Karpas-422 (cell line): ENCODE results near the gene MBD5. TPM values are rescaled to one million over a fixed set of nuclear protein-coding genes. Genes with fewer than 3 reads are reported as not detected.

Source experiments
- DNase-seq: peaks from one replicate; pipeline ENCODE4 v3.0.0-alpha.2; 2015
- H2AFZ ChIP-seq: fragments of 200-600 bp; sonication (generic); 2 replicates; pipeline ENCODE4 v1.6.1; 2014; ENCODE audit warnings: antibody characterized with exemption, low read length, mixed read lengths
- H3K27ac ChIP-seq: fragments of 200-600 bp; sonication (generic); 2 replicates; pipeline ENCODE4 v1.5.1; 2014; ENCODE audit warnings: mild to moderate bottlenecking, low read length, moderate library complexity
- H3K27me3 ChIP-seq: fragments of 200-600 bp; sonication (generic); 2 replicates; pipeline ENCODE4 v1.6.1; 2014; ENCODE audit warnings: low read length, mixed read lengths
- H3K36me3 ChIP-seq: fragments of 200-600 bp; sonication (generic); 2 replicates; pipeline ENCODE4 v1.6.1; 2014; ENCODE audit warnings: low read length, mixed read lengths; ENCODE audit not compliant: insufficient read depth
- H3K4me1 ChIP-seq: fragments of 200-600 bp; sonication (generic); 2 replicates; pipeline ENCODE4 v1.6.1; 2014; ENCODE audit warnings: mild to moderate bottlenecking, low read length, mixed read lengths
- H3K4me2 ChIP-seq: fragments of 200-600 bp; sonication (generic); 2 replicates; pipeline ENCODE4 v1.6.1; 2014; ENCODE audit warnings: low read length, low read depth, mild to moderate bottlenecking; ENCODE audit not compliant: poor library complexity, severe bottlenecking
- H3K4me3 ChIP-seq: fragments of 200-600 bp; sonication (generic); 2 replicates; pipeline ENCODE4 v1.5.1; 2014; ENCODE audit warnings: mild to moderate bottlenecking, antibody characterized with exemption, low read length, mixed read lengths
- H3K79me2 ChIP-seq: fragments of 200-600 bp; sonication (generic); 2 replicates; pipeline ENCODE4 v1.6.1; 2014; ENCODE audit warnings: mild to moderate bottlenecking, low read length, mixed read lengths
- H3K9ac ChIP-seq: fragments of 200-600 bp; sonication (generic); 2 replicates; pipeline ENCODE4 v1.6.0; 2014; ENCODE audit warnings: low read length
- H3K9me2 ChIP-seq: fragments of 200-600 bp; sonication (generic), shearing (Covaris generic); replicated peaks from 2 replicates; pipeline ENCODE4 v1.6.0; 2014; ENCODE audit warnings: mild to moderate bottlenecking, low read length, moderate library complexity; ENCODE audit not compliant: insufficient read depth
- H3K9me3 ChIP-seq: fragments of 300-700, 200-600 bp; sonication (generic); 2 replicates; pipeline ENCODE4 v1.6.1; 2014; ENCODE audit warnings: low read length, mixed read lengths
- H4K20me1 ChIP-seq: fragments of 200-600 bp; sonication (generic); 2 replicates; pipeline ENCODE4 v1.6.1; 2014; ENCODE audit warnings: mild to moderate bottlenecking, antibody characterized with exemption, low read length, low read depth; ENCODE audit not compliant: insufficient read depth
- total RNA-seq: library from RNA; depleted of rRNA; stranded (reverse); fragments of >200 nt; shearing (Covaris generic); gene quantifications from 2 replicates; pipeline ENCODE4 v1.2.3, GENCODE V29; 2014; ENCODE audit warnings: low replicate concordance

Gene MBD5
- total RNA-seq, 1 experiment from 2014 or later: 64.7 TPM

- Histone ChIP-seq H4K20me1 (no peaks in the 10 kb centered on the region), H3K4me3 (no peak overlapping the region), H3K79me2 (no peaks in the 10 kb centered on the region), H3K9me2 (no peaks in the 10 kb centered on the region), H3K36me3 (no peaks in the 10 kb centered on the region), H3K27me3 (no peaks in the 10 kb centered on the region), H3K27ac (no peak overlapping the region), H2AFZ (no peak overlapping the region), H3K4me1 (no peaks in the 10 kb centered on the region), H3K9me3 (no peaks in the 10 kb centered on the region), H3K9ac (no peak overlapping the region), H3K4me2 (no peak overlapping the region)
- DNase-seq: no peak
Measured at GRCh38 chr2:148525130-148525529, 504.2 kb downstream of the MBD5 start.

- DNase-seq: no peak
- no peak overlapping the region for H3K27ac ChIP-seq
- H3K36me3 ChIP-seq: no peaks in the 10 kb centered on the region
Measured at GRCh38 chr2:148526509-148527346, 505.8 kb downstream of the MBD5 start.

GRCh38 chr2:148527488-148528340 lies 506.8 kb downstream of the MBD5 start:
- Histone ChIP-seq H3K36me3 (no peaks in the 10 kb centered on the region), H3K9ac (no peak overlapping the region), H3K4me2 (no peak overlapping the region), H3K9me2 (no peaks in the 10 kb centered on the region), H4K20me1 (no peaks in the 10 kb centered on the region), H3K9me3 (no peaks in the 10 kb centered on the region), H3K4me3 (no peak overlapping the region), H3K79me2 (no peaks in the 10 kb centered on the region), H2AFZ (no peak overlapping the region), H3K27me3 (no peaks in the 10 kb centered on the region), H3K27ac (no peak overlapping the region), H3K4me1 (no peaks in the 10 kb centered on the region)
- DNase-seq: no peak

More at GRCh38 chr2:148526509-148527346, 505.8 kb downstream of the MBD5 start:
- H3K4me2 ChIP-seq: no peak overlapping the region
- H4K20me1 ChIP-seq: no peaks in the 10 kb centered on the region
- no peaks in the 10 kb centered on the region for H3K27me3 ChIP-seq
- no peaks in the 10 kb centered on the region for H3K4me1 ChIP-seq
- no peaks in the 10 kb centered on the region for H3K79me2 ChIP-seq
- no peaks in the 10 kb centered on the region for H3K9me2 ChIP-seq
- H3K4me3 ChIP-seq: no peak overlapping the region
- H3K9me3 ChIP-seq: no peaks in the 10 kb centered on the region
- H2AFZ ChIP-seq: no peak overlapping the region
- H3K9ac ChIP-seq: no peak overlapping the region

GRCh38 chr2:148528356-148529064 lies 507.6 kb downstream of the MBD5 start:
- Histone ChIP-seq H2AFZ (no peak overlapping the region), H3K9me3 (no peaks in the 10 kb centered on the region), H3K9me2 (no peaks in the 10 kb centered on the region), H3K27me3 (no peaks in the 10 kb centered on the region), H3K27ac (no peak overlapping the region), H3K4me3 (no peak overlapping the region), H3K79me2 (no peaks in the 10 kb centered on the region), H3K9ac (no peak overlapping the region), H3K36me3 (no peaks in the 10 kb centered on the region), H3K4me1 (no peaks in the 10 kb centered on the region), H4K20me1 (no peaks in the 10 kb centered on the region), H3K4me2 (no peak overlapping the region)
- no peak for DNase-seq

- Histone ChIP-seq H4K20me1 (no peaks in the 10 kb centered on the region), H3K27me3 (no peaks in the 10 kb centered on the region), H3K27ac (no peak overlapping the region), H3K4me1 (peaks cover 6% of the 10 kb centered on the region; the same call in 1 of the 2 replicates), H3K4me3 (no peak overlapping the region), H3K79me2 (no peaks in the 10 kb centered on the region), H3K36me3 (no peaks in the 10 kb centered on the region), H3K9me3 (no peaks in the 10 kb centered on the region), H3K4me2 (no peak overlapping the region), H2AFZ (no peak overlapping the region), H3K9ac (no peak overlapping the region), H3K9me2 (no peaks in the 10 kb centered on the region)
- DNase-seq: no peak
Measured at GRCh38 chr2:148529745-148530144, 508.9 kb downstream of the MBD5 start.

- peaks cover 6% of the 10 kb centered on the region; the same call in 1 of the 2 replicates for H3K4me1 ChIP-seq
- no peak overlapping the region for H2AFZ ChIP-seq
- no peaks in the 10 kb centered on the region for H4K20me1 ChIP-seq
Measured at GRCh38 chr2:148530350-148530749, 509.5 kb downstream of the MBD5 start.

GRCh38 chr2:148531235-148531634 lies 510.3 kb downstream of the MBD5 start:
- Histone ChIP-seq H3K27ac (no peak overlapping the region), H4K20me1 (no peaks in the 10 kb centered on the region), H2AFZ (no peak overlapping the region), H3K9ac (no peak overlapping the region), H3K36me3 (no peaks in the 10 kb centered on the region), H3K27me3 (no peaks in the 10 kb centered on the region), H3K9me2 (no peaks in the 10 kb centered on the region), H3K79me2 (no peaks in the 10 kb centered on the region), H3K4me3 (no peak overlapping the region), H3K4me1 (peaks cover 6% of the 10 kb centered on the region; the same call in 1 of the 2 replicates), H3K9me3 (no peaks in the 10 kb centered on the region), H3K4me2 (no peak overlapping the region)
- DNase-seq: no peak

More at GRCh38 chr2:148530350-148530749, 509.5 kb downstream of the MBD5 start:
- H3K27ac ChIP-seq: no peak overlapping the region
- no peaks in the 10 kb centered on the region for H3K9me3 ChIP-seq
- no peaks in the 10 kb centered on the region for H3K79me2 ChIP-seq
- no peak for DNase-seq
- H3K27me3 ChIP-seq: no peaks in the 10 kb centered on the region
- H3K4me2 ChIP-seq: no peak overlapping the region
- H3K9ac ChIP-seq: no peak overlapping the region
- H3K9me2 ChIP-seq: no peaks in the 10 kb centered on the region
- H3K4me3 ChIP-seq: no peak overlapping the region
- no peaks in the 10 kb centered on the region for H3K36me3 ChIP-seq
